Embryonic facial prominence (tissue), 1 donor: ENCODE measurements around the gene FUOM.

Experiments used
- DNase-seq: peaks from one replicate; pipeline ENCODE4 v3.0.0-alpha.2; 2016; ENCODE audit errors: extremely low spot score

The FUOM gene

GRCh38 chr10:133357285-133358161, at the start of gene FUOM:
Gene FUOM (minus strand): TSS chr10:133358019. CDS start chr10:133358007, 12 bp downstream.
- DNase-seq = no peak

GRCh38 chr10:133405844-133406527, 48.2 kb upstream of the FUOM start:
- DNase-seq = no peak

- no peak for DNase-seq
These were observed 47.5 kb upstream of the FUOM start for GRCh38 chr10:133405272-133405671.

- no peak for DNase-seq
These were observed 46.0 kb upstream of the FUOM start for GRCh38 chr10:133403784-133404183.

- no peak for DNase-seq
These were observed 45.5 kb upstream of the FUOM start for GRCh38 chr10:133403359-133403758.

GRCh38 chr10:133401981-133402725, 44.3 kb upstream of the FUOM start:
- no peak for DNase-seq

- DNase-seq = no peak
These were observed 43.7 kb upstream of the FUOM start for GRCh38 chr10:133401500-133401899.

- no peak for DNase-seq
These were observed 43.0 kb upstream of the FUOM start for GRCh38 chr10:133400624-133401424.

- no peak for DNase-seq
These were observed 41.3 kb upstream of the FUOM start for GRCh38 chr10:133399123-133399601.

- DNase-seq = no peak
These were observed 40.1 kb upstream of the FUOM start for GRCh38 chr10:133397938-133398337.

GRCh38 chr10:133396035-133396624, 38.3 kb upstream of the FUOM start:
- DNase-seq = no peak

- DNase-seq = no peak
These were observed 37.0 kb upstream of the FUOM start for GRCh38 chr10:133394801-133395221.

GRCh38 chr10:133394064-133394663, 36.3 kb upstream of the FUOM start, which contains the start of gene MTG1:
Gene MTG1 (plus strand): TSS chr10:133394157. CDS start chr10:133394221, 64 bp downstream.
- peak; percentile 66 for DNase-seq

- DNase-seq = no peak
These were observed 35.7 kb upstream of the FUOM start for GRCh38 chr10:133393401-133394063.

- DNase-seq = no peak
These were observed 34.1 kb upstream of the FUOM start for GRCh38 chr10:133391761-133392518.

- no peak for DNase-seq
These were observed 33.4 kb upstream of the FUOM start for GRCh38 chr10:133391249-133391635.

GRCh38 chr10:133390597-133391248, 32.9 kb upstream of the FUOM start:
- DNase-seq = no peak

GRCh38 chr10:133388973-133389818, 31.4 kb upstream of the FUOM start:
- DNase-seq = no peak
